GOT3 (cell line): Measurements from ENCODE around the gene SPDYC.

Source experiments
- DNase-seq: peaks from one replicate; lab custom pipeline; 2025; ENCODE audit warnings: mixed read lengths; lab: John Stamatoyannopoulos, UW

Gene SPDYC, protein sequence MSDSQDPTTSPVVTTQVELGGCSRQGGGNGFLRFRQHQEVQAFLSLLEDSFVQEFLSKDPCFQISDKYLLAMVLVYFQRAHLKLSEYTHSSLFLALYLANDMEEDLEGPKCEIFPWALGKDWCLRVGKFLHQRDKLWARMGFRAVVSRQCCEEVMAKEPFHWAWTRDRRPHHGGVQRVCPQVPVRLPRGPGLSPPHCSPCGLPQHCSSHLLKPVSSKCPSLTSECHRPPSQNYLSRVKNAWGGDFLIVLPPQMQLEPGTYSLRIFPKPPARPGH

DNA sequence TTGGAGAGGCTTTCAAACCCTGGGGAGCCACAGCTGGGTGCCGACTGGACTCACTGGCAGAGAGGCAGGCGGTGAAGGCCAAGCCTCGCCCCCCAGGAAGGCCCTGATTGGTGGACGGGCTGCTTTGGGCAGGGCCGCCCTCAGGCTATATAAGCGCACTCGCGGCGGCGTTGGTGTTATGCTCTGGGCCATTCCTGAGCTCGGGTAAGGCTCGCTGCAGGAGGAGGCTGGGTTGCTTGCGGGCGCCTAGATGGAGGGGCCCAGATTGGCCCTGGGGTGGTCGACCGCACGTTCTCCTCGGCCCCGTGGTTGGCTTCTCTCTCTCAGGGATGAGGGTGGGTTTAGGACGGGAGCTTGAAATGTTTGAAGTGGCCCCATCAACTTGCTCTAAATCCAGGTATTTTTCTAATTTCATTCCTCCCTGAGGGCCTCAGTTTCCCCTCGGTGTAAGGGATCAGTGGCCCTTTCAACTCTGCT, at the start of gene SPDYC:
Gene SPDYC (plus strand): TSS at position 176 of the 477 bp plus-strand sequence. CDS start 1,125 bp downstream, outside the sequence.
- DNase-seq: no peak

DNA sequence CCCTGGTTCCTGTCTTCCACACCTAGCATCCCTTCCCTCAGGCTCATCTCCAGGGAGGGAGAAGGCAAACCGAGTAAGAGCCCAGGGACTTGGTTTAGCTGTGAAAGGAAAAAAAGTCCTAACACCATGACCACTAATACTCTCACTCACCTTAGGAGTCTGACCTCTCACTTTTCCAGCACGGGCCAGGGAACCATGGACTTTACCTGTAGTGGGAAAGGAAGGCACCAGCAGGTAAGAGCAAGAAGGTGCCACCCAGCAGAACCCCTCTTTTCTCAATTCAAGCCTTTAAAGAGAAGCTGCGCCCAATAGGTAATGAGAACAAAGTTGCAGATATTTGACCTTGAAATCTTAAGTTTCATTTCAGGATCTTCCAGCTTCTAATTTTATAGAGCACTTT, 49.2 kb upstream of the SPDYC start:
- DNase-seq: no peak

DNA sequence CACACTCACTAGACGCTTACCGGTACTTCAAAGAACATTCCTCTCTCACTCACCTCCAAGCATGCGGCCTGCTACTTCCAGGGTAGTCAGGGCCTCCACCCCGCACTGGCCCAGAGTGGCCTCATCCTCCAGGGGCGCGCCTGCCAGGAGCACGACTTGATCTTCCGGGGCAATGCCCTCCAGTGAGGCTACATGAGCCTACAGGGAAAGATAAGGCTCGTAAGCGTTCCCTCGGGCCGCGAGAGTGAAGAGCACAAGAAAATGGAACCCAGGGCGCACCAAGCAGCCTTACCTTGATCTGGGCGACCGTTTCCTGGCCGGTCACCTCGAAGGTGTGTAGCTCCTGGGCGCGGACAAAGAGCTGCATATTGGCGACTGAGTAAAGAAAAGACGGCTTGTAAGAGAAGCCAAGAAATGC, 48.6 kb upstream of the SPDYC start:
- no peak for DNase-seq

DNA sequence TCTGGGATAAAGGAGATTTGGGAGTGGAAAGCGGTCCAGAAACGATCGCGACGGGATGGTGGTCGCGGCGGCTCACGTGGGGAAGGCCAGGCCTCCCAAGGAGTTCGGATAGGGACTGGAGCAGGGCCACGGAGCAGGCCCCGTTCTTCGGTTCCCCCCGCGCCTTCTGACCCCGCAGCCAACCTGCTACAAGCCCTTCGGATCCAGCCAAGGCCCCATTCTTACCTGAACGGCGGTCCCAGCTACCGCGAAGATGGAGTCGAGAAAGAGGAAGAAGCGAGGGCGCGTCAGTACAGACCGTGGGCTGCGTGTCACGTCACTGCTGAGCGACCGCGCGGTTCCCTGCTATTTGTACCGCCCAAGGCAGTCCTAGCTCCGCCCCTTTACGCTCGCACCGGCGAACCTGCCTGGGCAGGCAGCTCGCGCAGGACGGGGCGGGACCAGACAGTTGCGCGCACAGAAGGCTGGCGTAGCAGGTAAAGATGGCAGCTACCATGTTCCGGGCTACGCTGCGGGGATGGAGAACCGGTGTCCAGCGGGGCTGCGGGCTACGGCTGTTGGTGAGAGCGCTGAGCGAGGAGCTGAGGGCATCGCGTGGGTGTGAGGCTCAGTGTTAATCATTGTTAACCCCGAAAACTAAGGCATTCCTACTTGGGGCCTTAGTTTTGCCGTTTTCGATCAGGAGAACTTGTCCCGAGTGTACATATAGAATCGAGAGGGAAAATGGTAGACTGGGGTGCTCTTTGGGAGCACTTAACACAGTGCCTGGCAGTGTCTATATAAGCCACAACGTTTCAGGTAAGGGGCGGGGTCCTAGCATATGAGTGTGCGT, 48.0 kb upstream of the SPDYC start, which contains the start of the genes FAU and MRPL49:
Gene FAU (minus strand): TSS at position 270 of the 832 bp plus-strand sequence. CDS start 321 bp downstream, outside the sequence.
Gene MRPL49 (plus strand): TSS at position 457 of the 832 bp plus-strand sequence. CDS start 26 bp downstream, at position 483.
- peak; percentile 67 for DNase-seq

DNA sequence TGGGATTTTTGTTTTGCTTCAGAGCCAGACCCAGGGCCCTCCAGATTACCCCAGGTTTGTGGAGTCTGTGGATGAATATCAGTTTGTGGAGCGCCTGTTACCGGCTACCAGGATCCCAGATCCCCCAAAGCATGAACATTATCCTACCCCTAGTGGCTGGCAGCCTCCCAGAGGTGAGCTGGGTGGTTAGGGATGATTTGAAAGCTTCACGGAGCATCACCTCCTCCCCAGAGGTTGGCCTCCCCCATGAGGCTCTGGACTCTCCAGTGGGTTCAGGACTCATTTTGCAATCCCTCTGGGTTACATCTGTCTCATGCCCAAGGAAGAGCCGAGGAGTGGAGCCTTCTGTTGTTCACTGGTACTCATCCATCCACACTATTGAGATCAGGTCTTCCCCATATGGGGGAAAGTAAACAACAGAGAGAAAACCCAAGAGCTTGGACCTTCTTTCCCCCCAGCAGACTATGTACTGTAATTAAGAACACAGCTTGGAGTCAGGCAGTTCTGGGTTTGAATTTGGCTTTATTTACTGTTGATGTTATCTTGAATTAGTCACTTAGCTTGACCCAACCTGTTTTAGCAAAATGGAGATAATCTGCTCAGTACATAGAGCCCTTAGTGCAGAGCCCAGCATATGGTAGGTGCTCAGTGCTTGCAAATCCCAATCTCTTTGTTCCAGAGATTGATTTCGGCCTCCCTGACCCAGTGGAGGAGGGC, 45.4 kb upstream of the SPDYC start:
- DNase-seq: no peak

DNA sequence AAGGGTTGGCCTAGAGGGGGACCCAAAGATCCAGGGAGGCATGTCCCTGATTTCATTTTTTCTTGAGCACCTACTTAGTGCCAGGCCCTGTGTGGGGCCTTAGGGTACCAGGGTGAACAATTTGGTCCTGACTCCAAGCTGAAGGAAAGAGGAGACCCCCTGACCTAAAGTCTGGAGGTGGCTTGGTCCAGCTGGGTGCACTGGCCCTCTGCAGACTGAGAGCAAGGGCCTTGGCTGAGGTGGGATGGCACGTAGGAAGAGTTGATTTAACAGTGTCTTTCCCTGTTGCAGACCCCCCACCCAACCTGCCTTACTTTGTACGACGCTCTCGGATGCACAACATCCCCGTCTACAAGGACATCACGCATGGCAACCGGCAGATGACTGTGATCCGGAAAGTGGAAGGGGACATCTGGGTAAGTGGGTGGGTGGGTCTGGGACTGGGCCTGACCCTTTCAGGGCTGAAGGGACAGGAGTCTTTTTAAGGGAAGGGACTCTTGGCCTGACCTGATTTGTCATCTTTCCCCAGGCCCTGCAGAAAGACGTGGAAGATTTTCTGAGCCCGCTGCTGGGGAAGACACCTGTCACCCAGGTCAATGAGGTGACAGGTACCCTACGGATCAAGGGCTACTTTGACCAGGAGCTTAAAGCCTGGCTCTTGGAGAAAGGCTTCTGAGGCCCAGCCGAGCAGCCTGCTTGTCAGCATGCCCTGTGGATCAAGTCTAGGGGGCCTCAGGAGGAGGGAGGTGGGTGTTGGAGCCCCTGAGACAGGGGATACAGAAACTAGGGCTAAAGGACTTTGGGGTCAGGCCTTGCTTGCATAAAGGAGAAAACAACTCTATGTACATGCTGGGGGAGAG, 44.6 kb upstream of the SPDYC start:
- no peak for DNase-seq

DNA sequence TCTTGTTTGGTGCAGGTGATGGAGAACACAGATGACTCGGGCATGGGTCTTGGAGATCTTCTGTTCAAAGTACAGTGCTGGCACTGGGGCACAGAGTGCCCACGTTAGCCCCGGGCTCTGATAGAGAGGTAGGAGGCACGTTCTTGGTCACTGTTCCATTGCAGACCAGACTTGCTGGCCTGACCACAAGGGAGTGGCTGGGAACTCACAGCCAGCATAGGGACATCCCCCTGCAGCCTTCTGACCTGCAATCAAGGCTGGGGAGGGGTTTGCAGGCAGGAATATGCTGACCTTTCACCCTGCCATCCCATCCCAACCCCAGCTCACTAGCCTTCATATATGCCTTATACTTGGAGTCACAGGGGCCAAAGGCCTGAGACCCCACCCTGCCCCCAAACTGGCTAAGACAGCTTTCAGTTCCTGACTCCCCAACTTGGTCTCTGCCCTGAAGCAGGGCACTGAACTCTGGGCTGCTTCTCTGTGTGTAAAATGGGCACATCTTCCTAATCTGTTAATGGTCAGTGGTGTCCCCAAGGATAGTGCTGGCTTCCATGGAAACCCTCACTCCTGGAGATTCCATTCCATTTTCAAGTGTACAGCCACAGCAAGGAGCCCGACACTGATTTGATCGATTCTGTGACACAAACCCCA, 43.3 kb upstream of the SPDYC start:
- DNase-seq: no peak

DNA sequence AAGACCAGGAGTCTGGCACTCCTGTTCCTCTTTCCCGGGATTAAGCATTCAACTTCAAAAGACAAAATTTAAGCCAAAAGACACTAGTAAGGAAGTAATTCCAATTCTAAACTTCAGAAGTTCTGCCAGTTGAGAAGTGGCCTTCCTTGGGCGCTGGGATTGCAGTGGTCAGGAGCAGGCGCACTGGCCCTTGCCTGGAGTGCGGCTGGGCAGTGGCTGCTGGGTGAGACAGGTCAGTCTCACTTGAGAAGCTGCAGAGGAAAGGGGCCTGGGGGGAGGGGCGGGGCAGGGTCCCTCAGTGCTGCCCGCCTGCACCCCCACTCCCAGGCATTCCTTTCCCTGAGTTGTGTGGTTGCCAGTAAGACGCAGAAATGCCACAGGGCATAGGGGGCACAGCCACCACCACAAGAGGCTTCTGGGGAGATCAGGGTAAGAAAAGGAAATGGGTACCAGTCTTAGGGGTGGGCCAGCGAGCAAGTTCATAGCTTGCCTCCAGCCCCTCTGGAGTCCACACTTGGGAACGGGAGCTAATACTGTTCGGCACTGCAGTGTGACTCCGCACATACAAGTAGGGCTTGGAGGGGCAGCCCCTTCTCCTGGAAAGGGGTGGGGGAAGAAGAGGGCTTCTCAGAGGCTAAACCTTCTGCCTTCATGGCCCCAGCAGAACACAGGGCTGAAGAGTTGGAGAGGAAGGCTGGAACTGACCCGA, 42.4 kb upstream of the SPDYC start:
- DNase-seq: no peak

DNA sequence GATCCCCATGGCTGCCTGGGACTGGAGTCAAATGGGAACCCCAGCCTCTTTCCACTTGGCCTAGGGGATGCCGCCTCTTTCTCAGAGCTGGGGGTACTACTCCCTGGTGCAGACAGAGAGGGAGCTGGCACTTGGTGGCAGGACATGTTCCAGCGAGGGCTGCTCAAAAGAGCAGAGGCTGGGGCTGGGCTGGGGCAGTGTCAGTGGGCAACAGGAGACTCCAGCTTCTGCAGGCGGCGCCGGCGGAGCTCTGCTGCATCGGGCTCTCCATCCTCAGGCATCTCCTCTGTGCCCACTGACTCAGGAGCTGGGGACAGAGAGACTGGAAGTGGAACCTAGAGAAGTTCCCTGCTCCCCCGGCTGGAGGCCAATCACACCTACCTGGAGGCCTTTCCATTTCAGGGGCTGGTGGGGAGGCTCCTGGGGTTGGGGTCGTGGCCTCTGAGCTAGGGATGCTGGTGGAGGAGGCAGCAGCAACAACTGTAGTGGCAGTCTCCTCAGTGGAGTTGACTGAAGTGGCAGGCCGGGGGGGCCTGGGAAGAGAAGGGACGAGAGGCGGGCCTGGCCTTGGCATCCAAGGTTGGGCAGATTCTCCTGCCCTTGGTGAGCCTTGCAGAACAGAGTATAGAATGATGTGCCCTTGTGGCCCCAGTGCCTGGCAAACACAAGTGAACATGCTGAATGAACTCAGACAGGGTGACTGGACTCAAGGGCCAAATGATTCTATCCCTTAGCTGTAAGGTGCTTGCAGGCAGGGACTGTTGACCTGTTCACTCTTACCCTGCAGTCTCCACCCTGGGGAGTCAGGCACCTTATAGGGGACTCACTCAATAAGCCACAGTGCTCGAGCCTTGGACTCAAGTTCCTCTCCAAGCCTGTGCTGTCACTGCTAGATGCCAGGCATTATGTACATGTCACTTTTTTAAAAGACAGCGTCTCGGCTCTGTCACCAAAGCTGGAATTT, 41.6 kb upstream of the SPDYC start:
- no peak for DNase-seq

DNA sequence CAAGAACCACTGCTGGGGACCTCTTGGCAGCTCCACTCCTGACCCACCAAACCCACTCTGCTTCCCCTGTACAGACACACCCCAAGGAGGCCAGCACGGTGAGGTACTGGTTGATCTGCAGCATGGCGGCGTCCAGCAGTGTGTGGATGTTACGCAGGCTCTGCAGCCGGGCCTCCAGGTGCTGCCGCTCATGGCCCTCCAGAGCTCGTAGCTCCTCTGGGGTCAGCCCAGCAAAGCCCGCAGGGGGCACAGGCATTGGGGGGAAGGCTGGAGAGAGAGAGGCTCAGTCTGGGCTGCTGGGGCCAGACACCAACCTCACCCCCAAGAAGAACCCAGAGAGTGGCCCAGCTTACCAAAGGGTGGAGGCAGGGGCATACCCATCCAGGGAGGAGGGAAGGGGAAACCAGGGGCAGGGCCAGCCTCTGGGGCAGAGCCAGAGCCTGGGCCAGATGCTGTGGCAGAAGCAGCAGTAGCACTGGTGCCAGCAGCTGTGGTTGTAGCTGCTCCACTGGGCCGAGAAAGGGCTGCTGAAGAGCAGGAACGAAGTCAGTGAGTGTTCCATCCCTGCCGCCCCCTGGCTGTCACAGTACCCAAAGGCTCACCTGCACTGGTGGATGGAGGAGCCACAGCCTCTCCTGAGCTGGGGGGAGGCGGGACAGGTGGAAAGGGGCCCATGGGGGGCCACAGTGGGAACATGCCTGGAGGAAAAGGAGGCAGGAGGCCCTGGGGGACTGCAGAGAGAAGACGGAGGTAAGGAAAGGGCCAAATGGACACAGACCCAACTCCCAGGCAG, 40.2 kb upstream of the SPDYC start:
- no peak for DNase-seq

DNA sequence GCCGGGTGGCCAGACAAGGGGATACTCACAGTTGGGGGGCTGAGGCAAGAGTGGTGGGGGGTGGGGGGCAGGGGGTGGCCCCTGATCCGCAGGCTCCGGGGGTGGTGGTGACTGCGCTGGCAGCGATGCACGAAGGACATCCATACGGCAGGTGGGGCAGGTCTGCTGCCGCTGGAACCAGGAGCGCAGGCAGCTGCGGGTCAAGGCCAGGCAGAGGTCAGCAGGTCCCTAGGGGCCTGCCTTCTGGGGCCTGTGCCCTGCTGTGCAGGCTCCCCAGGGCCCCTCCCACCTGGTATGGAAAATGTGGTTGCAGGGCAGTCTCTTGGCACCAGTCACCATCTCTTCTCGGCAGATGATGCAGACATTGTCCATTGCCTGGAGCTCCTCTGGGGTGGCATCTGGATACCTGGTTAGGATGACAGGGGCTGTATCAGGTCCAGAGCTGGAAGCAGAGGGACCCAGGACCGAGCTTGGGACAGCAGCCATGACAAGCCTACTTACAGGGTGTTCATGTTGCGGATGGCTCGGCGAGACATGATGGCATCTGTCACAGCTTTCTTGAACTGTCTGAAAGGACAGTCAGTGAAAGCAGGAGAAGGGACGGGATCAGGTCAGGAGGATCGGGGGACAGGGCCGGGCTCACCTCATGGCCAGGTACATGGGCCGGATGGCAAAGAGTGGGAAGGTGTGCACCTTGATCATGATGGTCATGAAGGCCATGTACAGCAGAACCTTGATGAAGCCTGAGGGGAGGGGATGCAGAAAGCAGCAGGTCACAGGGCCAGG, 39.2 kb upstream of the SPDYC start:
- DNase-seq: no peak

DNA sequence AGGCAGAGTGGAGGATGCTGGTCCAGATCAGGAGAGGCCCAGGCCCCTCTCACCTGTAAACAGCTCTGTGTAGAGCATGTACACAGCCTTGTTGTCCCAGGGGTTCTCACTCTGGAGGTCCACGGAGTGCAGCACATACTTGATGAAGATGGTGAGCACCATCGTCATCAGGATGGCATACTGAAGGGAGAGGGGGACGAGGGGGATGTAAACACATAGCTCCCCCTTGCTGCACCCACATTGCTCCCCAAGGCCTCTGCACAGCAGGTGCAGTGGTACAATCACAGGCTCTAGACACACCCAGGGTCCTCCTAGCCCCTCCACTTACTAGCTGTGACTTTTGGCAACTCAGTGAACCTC, 38.6 kb upstream of the SPDYC start:
- no peak for DNase-seq

DNA sequence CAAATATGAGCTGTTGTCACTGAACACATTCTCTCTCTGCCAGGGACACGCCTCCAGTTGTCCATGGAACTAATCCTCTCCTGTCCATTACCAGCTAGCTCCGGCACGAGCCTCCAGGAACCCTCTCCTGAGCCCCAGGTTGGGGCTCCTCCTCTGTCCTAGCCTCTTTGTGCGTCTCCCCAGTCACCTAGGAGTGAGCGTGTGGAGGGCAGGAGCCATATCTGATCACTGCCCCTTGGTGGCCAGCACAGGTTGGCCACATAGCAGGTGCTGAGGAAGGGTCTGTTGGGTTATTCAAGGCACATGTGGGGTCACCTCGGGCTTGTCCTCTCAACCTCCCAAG, 38.2 kb upstream of the SPDYC start:
- no peak for DNase-seq

DNA sequence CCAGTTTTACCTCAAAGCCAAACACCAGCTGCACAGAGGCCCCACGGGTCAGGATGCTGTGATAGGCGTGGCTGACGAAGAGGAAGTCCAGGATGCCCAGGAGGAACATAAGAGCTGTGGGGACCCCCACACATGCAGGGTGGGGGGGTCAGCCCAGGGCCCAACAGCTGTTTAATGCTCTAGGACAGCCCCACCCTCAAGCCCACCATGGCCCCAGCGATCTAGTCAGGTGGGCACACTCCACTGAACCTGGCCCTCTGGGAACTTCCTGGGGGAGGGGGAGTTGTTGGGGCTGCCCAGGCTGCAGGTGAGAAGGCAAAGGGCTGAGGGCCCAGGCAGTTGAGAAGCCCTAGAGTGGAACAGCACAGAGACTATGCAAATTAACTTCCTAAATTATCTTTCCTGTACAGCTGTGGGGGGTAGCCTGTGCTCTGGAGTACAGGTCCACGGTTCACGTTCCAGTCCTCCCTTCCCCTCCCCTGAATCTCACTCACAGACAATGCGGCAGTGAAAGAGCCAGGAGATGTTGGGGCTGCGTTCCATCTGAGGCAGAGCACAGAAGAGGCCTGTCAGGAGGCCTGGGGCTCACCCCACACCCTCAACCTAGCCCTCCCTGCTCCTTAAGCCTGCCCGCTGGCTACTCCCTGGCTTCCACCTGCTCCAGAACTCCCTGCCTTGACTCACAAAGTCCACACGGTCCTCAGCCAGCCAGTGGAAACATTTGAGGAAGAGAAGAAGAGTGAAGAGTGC, 37.6 kb upstream of the SPDYC start:
- no peak for DNase-seq

DNA sequence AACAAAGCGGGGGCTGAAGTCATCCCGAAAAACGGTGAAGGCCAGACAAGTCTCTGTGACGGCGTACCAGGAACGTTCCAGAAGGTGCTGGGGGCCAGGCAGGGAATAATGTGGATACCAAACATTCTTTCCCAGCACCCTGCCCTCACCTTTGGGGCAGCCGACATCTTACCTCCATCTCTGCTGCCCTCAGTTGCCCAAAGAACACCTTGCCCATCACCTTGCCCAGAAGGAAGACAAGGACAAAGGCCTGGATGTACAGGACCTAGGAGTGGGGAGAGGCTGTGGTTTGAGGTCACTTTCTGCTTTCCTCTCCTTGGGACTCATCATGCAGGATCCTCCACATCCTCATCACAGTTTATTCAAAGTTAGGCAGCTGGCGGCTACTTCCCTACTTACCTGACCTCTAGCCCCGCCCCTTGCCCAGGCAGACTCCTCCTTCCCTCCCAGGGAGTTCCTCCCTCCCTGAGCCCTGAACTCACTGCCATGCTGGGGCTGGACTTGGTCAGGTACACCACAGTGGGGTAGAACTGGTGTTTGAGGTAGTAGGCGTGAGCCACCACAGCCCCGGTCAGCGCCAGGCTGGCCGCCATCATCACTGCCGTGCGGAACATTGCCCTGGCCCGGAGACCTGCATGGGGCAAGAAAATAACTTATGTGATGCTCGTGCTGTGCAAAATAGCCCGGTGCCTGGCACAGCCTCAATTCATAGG, 36.9 kb upstream of the SPDYC start:
- no peak for DNase-seq

DNA sequence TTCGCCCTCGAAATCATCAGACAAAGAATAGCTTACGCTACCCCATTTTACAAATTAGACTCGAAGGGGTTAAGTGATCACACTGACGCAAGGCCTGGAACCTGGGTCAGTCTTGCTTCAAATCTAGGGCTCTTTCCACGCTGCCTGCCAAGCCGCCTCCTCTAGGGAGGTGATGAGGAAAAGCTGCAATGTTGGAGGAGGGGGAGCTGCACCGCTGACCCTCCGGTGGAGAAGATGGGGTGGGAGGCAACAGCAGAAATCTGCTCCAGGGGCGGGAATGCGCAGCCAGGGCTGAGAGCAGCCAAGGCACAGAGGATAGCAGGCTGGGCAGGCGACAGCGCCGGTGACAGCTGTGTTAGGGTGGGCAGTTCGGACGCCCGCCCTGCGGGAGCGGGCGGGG, 36.3 kb upstream of the SPDYC start:
- no peak for DNase-seq
